HG03469 (cell line): ENCODE results near the gene UNC45B.
"Not testable (repeated sequence)": the region's sequence is repeated elsewhere in the genome, so short reads cannot be mapped to it uniquely, and the experiment has no call there.

Experiments
- ATAC-seq: cut with Tn5 transposase; IDR thresholded peaks from one replicate; pipeline ENCODE4 v1.9.1; 2021; ENCODE audit warnings: mild to moderate bottlenecking, moderate library complexity, moderate number of reproducible peaks; ENCODE audit not compliant: unreplicated experiment

UNC45B gene

GRCh38 chr17:35147375-35147905 lies at the start of gene UNC45B:
Gene UNC45B, plus strand, starts transcription at chr17:35147817. Its CDS starts 447 bp downstream, at chr17:35148264.
- ATAC-seq, result no peak

- no peak for ATAC-seq
These were observed 47.7 kb upstream of the UNC45B start for GRCh38 chr17:35099908-35100307.

- no peak for ATAC-seq
These were observed 46.6 kb upstream of the UNC45B start for GRCh38 chr17:35101036-35101435.

GRCh38 chr17:35101725-35102124 lies 45.9 kb upstream of the UNC45B start:
- no peak for ATAC-seq

- ATAC-seq, result no peak
These were observed 44.3 kb upstream of the UNC45B start for GRCh38 chr17:35103271-35103670.

GRCh38 chr17:35104844-35105450 lies 42.7 kb upstream of the UNC45B start:
- no peak for ATAC-seq

GRCh38 chr17:35110791-35111190 lies 36.8 kb upstream of the UNC45B start:
- ATAC-seq, result not testable (repeated sequence)

- no peak for ATAC-seq
These were observed 30.8 kb upstream of the UNC45B start for GRCh38 chr17:35116845-35117244.

- ATAC-seq, result no peak
These were observed 29.6 kb upstream of the UNC45B start for GRCh38 chr17:35117984-35118383.

- peak; percentile 52 for ATAC-seq
These were observed 28.0 kb upstream of the UNC45B start, which contains the start of gene RAD51D for GRCh38 chr17:35119370-35120165. Gene RAD51D, minus strand, starts transcription at chr17:35119860. Its CDS starts 247 bp downstream, at chr17:35119613.

- no peak for ATAC-seq
These were observed 26.3 kb upstream of the UNC45B start, which contains the start of gene FNDC8 for GRCh38 chr17:35121315-35121714. Gene FNDC8, plus strand, starts transcription at chr17:35121615. Its CDS starts 79 bp downstream, at chr17:35121694.

GRCh38 chr17:35127751-35128514 lies 19.7 kb upstream of the UNC45B start:
- no peak for ATAC-seq

- ATAC-seq, result no peak
These were observed 18.3 kb upstream of the UNC45B start for GRCh38 chr17:35129154-35129972.

GRCh38 chr17:35129973-35130351 lies 17.7 kb upstream of the UNC45B start:
- no peak for ATAC-seq

GRCh38 chr17:35130392-35130791 lies 17.2 kb upstream of the UNC45B start:
- ATAC-seq, result no peak

- ATAC-seq, result no peak
These were observed 15.5 kb upstream of the UNC45B start for GRCh38 chr17:35132099-35132498.

- ATAC-seq, result no peak
These were observed 14.6 kb upstream of the UNC45B start for GRCh38 chr17:35132816-35133550.

- no peak for ATAC-seq
These were observed 12.3 kb upstream of the UNC45B start for GRCh38 chr17:35135322-35135721.

GRCh38 chr17:35138218-35138617 lies 9.4 kb upstream of the UNC45B start:
- no peak for ATAC-seq
